Fibroblast of mammary gland (primary cell): ENCODE measurements around the gene DPYSL4.

ENCODE experiments used
- DNase-seq: peaks from one replicate; pipeline ENCODE4 v3.0.0-alpha.2; 2010; ENCODE audit warnings: low read depth
- H3K4me3 ChIP-seq: 2 replicates; pipeline ENCODE4 v1.5.1; 2011; ENCODE audit warnings: low read depth, mild to moderate bottlenecking, low read length, moderate library complexity; ENCODE audit not compliant: control insufficient read depth
- TF ChIP-seq, protein P1 (sequence below): conservative IDR thresholded peaks from 2 replicates; pipeline ENCODE4 v1.5.1; 2011; ENCODE audit warnings: low read depth, low read length, inconsistent platforms; ENCODE audit not compliant: control insufficient read depth, insufficient read depth

The DPYSL4 gene

DNA sequence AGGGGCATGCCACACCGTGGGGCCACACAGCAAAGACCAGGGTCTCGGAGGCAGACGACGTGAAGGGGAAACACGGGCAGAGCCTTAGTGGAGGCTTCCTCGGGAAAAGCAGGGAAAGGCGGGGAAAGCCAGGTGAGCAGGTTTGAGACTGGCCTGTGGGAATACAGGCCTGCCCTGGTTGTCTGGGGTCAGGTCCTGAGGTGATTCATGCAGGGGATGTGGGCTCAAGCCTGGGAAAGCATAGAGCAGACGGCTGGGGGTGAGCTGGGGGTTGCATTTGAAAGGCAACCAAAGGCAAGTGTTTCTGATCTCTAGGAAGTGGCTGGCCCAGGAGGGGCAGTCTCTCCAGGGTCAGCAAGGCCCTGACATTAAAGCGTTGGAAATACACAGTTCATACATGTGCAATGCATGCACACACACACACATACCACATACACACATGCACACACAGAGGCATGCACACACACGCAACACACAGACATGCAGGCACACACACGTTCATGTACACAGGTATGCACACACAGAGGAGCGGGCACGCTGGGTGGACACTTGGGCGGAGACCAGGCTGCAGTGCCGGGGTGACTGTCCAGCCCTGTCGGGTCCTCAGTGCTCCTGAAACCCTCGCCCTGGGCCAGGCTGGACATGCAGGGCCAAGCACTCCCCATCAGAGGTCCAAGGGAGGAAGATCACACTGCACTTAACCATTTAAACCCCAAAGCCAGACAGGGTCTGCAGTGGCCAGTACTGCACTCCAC is 51.8 kb downstream of the DPYSL4 start:
- no peak overlapping the region for H3K4me3 ChIP-seq
- DNase-seq, result no peak
- TF ChIP-seq, protein P1, sequence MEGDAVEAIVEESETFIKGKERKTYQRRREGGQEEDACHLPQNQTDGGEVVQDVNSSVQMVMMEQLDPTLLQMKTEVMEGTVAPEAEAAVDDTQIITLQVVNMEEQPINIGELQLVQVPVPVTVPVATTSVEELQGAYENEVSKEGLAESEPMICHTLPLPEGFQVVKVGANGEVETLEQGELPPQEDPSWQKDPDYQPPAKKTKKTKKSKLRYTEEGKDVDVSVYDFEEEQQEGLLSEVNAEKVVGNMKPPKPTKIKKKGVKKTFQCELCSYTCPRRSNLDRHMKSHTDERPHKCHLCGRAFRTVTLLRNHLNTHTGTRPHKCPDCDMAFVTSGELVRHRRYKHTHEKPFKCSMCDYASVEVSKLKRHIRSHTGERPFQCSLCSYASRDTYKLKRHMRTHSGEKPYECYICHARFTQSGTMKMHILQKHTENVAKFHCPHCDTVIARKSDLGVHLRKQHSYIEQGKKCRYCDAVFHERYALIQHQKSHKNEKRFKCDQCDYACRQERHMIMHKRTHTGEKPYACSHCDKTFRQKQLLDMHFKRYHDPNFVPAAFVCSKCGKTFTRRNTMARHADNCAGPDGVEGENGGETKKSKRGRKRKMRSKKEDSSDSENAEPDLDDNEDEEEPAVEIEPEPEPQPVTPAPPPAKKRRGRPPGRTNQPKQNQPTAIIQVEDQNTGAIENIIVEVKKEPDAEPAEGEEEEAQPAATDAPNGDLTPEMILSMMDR, result no peak

DNA sequence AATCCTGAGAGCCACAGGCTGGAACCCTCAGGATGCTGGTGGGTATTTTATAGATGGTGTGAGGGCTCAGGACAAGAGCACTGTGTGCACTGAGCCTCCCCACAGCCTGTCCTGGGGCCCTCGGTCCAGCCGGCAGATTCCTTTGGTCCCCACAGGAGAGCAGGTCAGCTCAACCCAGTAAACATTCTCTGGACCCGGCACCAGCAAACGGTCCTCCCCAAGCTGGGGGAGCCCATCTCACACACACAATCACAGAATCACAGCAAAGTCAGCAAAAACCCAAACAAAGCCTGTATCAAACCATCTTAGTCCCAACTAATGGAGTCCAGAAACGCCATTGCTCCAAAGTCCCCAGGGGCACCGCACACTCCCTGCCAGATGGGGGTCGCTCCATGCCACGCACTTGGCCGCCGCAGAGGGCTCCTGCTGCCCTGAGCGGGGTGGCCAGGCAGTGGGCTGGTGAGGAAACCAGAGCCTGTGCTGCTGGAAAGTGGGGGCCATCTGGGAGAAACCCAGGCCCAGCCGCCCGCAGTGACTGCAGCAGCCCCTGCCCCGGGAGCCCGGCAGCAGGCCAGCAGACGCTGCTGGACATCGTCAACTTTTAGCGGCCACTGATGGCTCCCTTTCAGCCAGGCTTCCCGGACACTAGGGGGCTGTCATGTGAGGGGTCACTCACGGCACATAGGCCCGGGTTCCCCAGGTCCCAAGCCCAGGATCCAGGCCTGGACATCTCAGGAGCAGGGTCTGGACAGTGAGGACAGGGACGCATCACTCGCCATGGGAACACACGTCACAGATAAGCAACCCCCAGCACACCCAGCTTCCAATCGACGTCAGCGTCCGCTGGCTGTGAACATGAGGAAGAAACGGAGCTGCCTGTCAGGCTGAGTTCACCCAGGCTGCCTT is 52.6 kb downstream of the DPYSL4 start:
- no peak overlapping the region for H3K4me3 ChIP-seq
- TF ChIP-seq, protein P1, result no peak
- DNase-seq, result no peak

DNA sequence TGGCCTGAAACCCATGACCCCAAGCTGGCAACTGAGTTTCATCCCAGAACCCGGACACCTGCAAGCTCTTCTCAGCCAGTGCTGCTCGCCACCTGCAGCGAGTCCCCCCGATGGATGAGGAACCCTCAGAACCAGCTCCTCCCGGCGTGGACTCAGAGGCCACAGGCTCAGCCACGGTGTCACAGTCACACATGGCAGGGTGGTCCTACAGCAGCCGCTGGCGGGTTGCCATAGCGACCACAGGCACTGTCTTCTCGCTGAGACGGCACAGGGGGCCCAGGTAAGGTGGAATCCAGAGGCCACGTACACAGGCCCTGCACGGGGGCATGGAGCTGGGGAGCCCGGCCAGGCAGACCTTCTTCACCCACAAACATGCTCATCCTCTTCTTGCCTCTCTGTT is 53.4 kb downstream of the DPYSL4 start:
- TF ChIP-seq, protein P1, result no peak
- no peak overlapping the region for H3K4me3 ChIP-seq
- no peak for DNase-seq

DNA sequence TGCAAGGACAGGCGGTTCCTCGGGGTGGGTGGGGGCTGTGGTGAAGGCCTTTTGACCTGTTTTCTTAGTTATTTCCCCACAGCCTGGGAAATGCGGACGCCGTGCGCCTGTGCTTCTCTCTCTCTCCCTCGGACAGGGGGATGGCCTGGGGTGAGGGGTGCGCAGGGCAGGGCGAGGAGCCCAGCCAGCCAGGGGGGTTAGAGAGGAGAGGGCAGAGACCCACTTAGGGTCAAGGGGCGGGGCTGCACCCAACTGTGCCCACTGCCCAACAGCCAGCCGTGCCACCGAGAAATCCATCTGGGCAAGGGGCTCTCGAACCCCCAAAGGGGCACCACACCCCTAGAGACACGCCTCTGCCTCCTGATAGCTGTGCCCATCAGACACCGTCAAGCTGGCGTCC is 53.8 kb downstream of the DPYSL4 start:
- TF ChIP-seq, protein P1, result no peak
- DNase-seq, result no peak
- no peak overlapping the region for H3K4me3 ChIP-seq

DNA sequence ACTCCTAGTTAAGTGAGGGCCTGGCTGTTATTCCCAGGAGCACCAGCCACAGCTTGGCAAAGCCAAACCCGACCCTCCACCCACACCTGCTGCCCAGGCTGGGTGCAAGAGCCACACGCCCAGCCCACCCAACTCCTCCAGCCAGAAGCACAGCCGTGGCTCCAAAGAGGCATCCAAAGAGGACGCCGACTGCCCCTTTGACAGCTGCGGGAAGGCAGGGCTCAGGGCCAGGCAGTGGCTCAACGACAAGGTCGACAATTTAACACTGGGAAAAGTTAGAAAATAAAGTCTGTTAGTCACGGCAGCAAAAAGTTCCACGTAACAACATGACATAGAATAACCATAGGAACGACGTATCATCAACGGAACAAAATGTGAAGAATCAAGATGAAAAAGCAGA is 54.3 kb downstream of the DPYSL4 start:
- DNase-seq, result no peak
- TF ChIP-seq, protein P1, result no peak
- no peak overlapping the region for H3K4me3 ChIP-seq

DNA sequence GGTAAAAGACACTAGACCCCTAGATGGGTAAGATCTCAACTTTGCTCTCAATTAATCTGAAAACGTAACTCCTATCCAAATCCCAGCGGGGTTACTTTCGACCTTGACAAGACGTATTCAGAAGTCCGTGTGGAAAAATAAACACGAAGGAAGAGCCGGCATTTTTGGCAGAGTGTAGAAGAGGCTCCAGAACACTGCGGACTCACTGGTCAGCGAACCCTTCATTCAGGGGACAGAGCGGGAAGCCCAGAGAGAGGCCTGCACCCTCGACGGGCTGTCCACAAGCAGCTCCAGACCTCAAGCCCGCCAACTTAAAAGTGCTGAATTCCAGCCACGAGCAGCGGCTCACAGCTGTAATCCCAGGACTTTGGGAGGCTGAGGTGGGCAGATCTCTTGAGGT is 54.7 kb downstream of the DPYSL4 start:
- TF ChIP-seq, protein P1, result no peak
- DNase-seq, result no peak
- H3K4me3 ChIP-seq, result no peak overlapping the region
